CD14-positive monocyte (primary cell): ENCODE results near the gene LPCAT1. TPM values are rescaled to one million over a fixed set of nuclear protein-coding genes. Genes with fewer than 3 reads are reported as not detected.

Source experiments
- DNase-seq, 3 donors: peaks; one replicate each; pipeline ENCODE4 v3.0.0-alpha.2; 2011 to 2022
- H2AFZ ChIP-seq: 2 replicates; pipeline ENCODE4 v1.6.0; 2012; ENCODE audit warnings: mild to moderate bottlenecking, low read depth, low read length, inconsistent platforms; ENCODE audit not compliant: insufficient read depth, poor library complexity, severe bottlenecking
- H3K27ac ChIP-seq, 2 donors: 1 replicate in 1 of 2; 2 replicates in 1 of 2; pipeline ENCODE4 v1.5.1; 2012 to 2013; ENCODE audit warnings: low read length in 2 of 2, control low read depth in 1 of 2, inconsistent platforms in 1 of 2, low read depth in 1 of 2, mild to moderate bottlenecking in 1 of 2
- H3K27me3 ChIP-seq, 2 donors: one replicate each; pipeline versions ENCODE4 v1.6.0 to v1.6.1; 2011 to 2013; ENCODE audit warnings: low read length in 2 of 2; ENCODE audit not compliant: control insufficient read depth in 2 of 2, insufficient read depth in 2 of 2
- H3K36me3 ChIP-seq, 2 donors: replicated peaks in 1 of 2; 1 replicate in 1 of 2; 2 replicates in 1 of 2; pipeline versions ENCODE4 v1.5.1 to v1.6.1; 2012 to 2013; ENCODE audit warnings: low read length in 2 of 2, control low read depth in 1 of 2, inconsistent platforms in 1 of 2, mild to moderate bottlenecking in 1 of 2; ENCODE audit not compliant: insufficient read depth in 2 of 2, control insufficient read depth in 1 of 2
- H3K4me1 ChIP-seq, 2 donors: 1 replicate in 1 of 2; 2 replicates in 1 of 2; pipeline versions ENCODE4 v1.5.1 to v1.6.1; 2012 to 2013; ENCODE audit warnings: low read length in 2 of 2, control low read depth in 1 of 2, inconsistent platforms in 1 of 2, mild to moderate bottlenecking in 1 of 2, moderate library complexity in 1 of 2; ENCODE audit not compliant: insufficient read depth in 2 of 2, control insufficient read depth in 1 of 2
- H3K4me2 ChIP-seq: replicated peaks from 2 replicates; pipeline ENCODE3; 2012; ENCODE audit warnings: low read length, moderate library complexity, mild to moderate bottlenecking; ENCODE audit not compliant: poor library complexity, severe bottlenecking; ENCODE audit errors: extremely low read depth
- H3K4me3 ChIP-seq, 3 experiments: fragments of 200-600 bp in 1 of 3; sonication (generic) in 1 of 3; replicated peaks in 1 of 3; 1 replicate in 2 of 3; 2 replicates in 1 of 3; pipeline ENCODE4 v1.5.1; 2011 to 2013; ENCODE audit warnings: low read length in 3 of 3, mild to moderate bottlenecking in 3 of 3, control low read depth in 2 of 3, low read depth in 2 of 3, inconsistent platforms in 1 of 3, moderate library complexity in 1 of 3
- H3K79me2 ChIP-seq: 2 replicates; pipeline ENCODE4 v1.6.0; 2012; ENCODE audit warnings: mild to moderate bottlenecking, control low read depth, inconsistent platforms, low read length, moderate library complexity; ENCODE audit not compliant: insufficient read depth
- H3K9ac ChIP-seq: 2 replicates; pipeline ENCODE4 v1.6.0; 2017; ENCODE audit warnings: low read length, mild to moderate bottlenecking; ENCODE audit not compliant: insufficient read depth, poor library complexity, severe bottlenecking
- H3K9me3 ChIP-seq, 2 donors: replicated peaks in 1 of 2; 1 replicate in 1 of 2; 2 replicates in 1 of 2; pipeline versions ENCODE4 v1.5.1 to v1.6.1; 2012 to 2013; ENCODE audit warnings: low read length in 2 of 2, control low read depth in 1 of 2; ENCODE audit not compliant: control insufficient read depth in 1 of 2, insufficient read depth in 1 of 2
- H4K20me1 ChIP-seq: 2 replicates; pipeline ENCODE4 v1.6.0; 2012; ENCODE audit warnings: mild to moderate bottlenecking, low read length, control low read depth, moderate library complexity; ENCODE audit not compliant: insufficient read depth
- H3K27ac Mint-ChIP-seq, 7 donors: one replicate each; pipeline ENCODE4 v1.8.0; 2020; ENCODE audit warnings: mild to moderate bottlenecking in 7 of 7, mixed read lengths in 7 of 7, moderate library complexity in 6 of 7, inconsistent platforms in 2 of 7
- H3K27me3 Mint-ChIP-seq, 3 donors: one replicate each; pipeline ENCODE4 v1.8.0; 2021 to 2022; ENCODE audit warnings: low read depth in 3 of 3, mild to moderate bottlenecking in 3 of 3, mixed read lengths in 3 of 3, moderate library complexity in 3 of 3, inconsistent platforms in 1 of 3
- H3K36me3 Mint-ChIP-seq, 2 donors: one replicate each; pipeline ENCODE4 v1.8.0; 2020; ENCODE audit warnings: mixed read lengths in 2 of 2, inconsistent platforms in 1 of 2, mild to moderate bottlenecking in 1 of 2
- H3K4me1 Mint-ChIP-seq: one replicate; pipeline ENCODE4 v1.8.0; 2020; ENCODE audit warnings: mild to moderate bottlenecking, mixed read lengths
- H3K4me3 Mint-ChIP-seq, 2 donors: one replicate each; pipeline ENCODE4 v1.8.0; 2020; ENCODE audit warnings: mild to moderate bottlenecking in 2 of 2, mixed read lengths in 2 of 2, moderate library complexity in 1 of 2
- H3K9me3 Mint-ChIP-seq, 7 donors: one replicate each; pipeline ENCODE4 v1.8.0; 2020 to 2022; ENCODE audit warnings: mixed read lengths in 7 of 7, mild to moderate bottlenecking in 6 of 7, moderate library complexity in 6 of 7, inconsistent platforms in 2 of 7
- WGBS: methylation state at CpG from one replicate; pipeline ENCODE4 v1.1.5; 2013; ENCODE audit warnings: missing lambda C conversion rate; ENCODE audit not compliant: insufficient coverage; 5-methylcytosine and 5-hydroxymethylcytosine counted together
- intact Hi-C, 2 donors: fragments of 100-400 bp; cut with micrococcal nuclease; formaldehyde crosslinking; loops; one replicate each; pipeline versions ENCODE4 v1.15.0 to v1.15.1; 2023
- polyA plus RNA-seq, 3 donors: library from polyadenylated mRNA; depleted of rRNA in 1 of 3; unstranded in 2 of 3; stranded (reverse) in 1 of 3; fragments of 300-500 nt in 2 of 3; fragments of >200 nt in 1 of 3; fragmentation: Illumina TruSeq in 2 of 3; gene quantifications; 1 replicate in 2 of 3; 2 replicates in 1 of 3; pipeline ENCODE4 v1.2.3, GENCODE V29; 2012 to 2021
- TF ChIP-seq, protein P1 (sequence below): fragments of 200-600 bp; IDR thresholded peaks from one replicate; pipeline ENCODE4 v1.8.0; 2022; ENCODE audit warnings: antibody characterized with exemption, mild to moderate bottlenecking

The LPCAT1 gene
- polyA plus RNA-seq, 3 donors: 34.1 to 53.9 (median 34.8) TPM

DNA sequence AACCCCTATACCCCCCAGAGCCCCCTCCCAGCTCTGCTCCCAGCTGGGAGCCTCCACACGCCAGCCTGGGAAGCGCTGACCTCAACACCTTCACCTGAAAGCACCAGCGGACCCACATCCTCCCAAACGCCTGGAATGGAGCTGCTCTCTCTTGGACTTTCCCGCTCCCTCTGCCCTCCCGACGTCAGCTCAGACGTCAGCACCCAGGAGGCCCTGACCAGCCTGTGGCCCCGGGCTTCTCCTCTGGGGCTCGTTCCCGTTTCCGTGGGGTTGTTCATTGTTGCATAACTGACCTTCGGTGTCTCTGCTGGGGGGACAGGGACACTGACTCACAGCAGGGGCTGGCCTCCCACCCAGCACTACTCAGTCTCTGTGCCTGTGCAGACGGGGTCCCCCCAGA lies 43.5 kb downstream of the LPCAT1 start:
- intact Hi-C loops: loop anchor here in 1 of 2 donors (2.0 kb wide), 1 partner anchor 15 kb away; no protein-coding TSS in a partner anchor
- peak overlapping the region; percentile 71 to 83 for H3K4me3 Mint-ChIP-seq
- H3K79me2 ChIP-seq: peaks cover 4% of the 10 kb centered on the region

DNA sequence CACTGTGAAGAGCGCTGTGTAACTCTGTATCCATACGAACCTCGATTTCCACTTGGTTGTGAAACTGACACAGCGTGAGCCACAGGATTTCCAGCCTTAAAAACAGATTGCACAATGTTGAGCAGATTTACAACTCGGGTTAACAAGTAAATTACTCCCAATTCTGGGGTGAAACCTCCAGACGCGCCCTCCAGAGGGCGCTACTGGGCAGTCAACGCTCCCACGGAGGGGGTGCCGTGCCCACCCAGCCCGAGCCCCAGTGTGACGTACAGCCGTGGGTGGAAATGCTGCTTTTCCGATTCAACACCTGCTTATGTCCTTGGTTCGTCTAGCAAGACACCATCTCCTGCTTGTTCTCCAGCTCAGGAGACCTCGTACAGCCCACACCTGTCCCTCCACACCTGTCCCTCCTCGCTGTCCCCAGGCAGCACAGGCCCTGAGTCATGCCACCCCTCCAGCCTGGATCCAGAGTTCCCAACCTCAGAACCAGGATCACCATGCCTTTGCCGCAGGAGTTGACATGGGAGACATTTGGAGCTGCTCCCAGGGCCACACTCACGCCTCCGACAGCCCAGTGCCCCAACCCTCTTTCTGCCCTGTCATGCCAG lies 44.1 kb downstream of the LPCAT1 start:
- Histone ChIP-seq H3K9ac (peak overlapping the region; percentile 92), H3K27ac (peak overlapping the region; percentile 98 to 99), H3K36me3 (peaks cover 22 to 35% of the 10 kb centered on the region in 2 donors), H3K4me1 (peaks cover 70 to 72% of the 10 kb centered on the region in 2 donors), H3K27me3 (no peaks in the 10 kb centered on the region), H3K79me2 (peaks cover 4% of the 10 kb centered on the region), H3K9me3 (no peaks in the 10 kb centered on the region), H3K4me2 (peak overlapping the region; percentile 53), H2AFZ (no peak overlapping the region), H4K20me1 (no peaks in the 10 kb centered on the region), H3K4me3 (peak overlapping the region in 2 of 3 experiments; percentile 17 to 44)
- Mint-ChIP-seq H3K9me3 (peaks cover 0 to 2% (median 0%) of the 10 kb centered on the region in 7 donors), H3K27ac (peak overlapping the region; percentile 100), H3K4me3 (peak overlapping the region; percentile 71 to 83), H3K4me1 (peaks cover 79% of the 10 kb centered on the region), H3K27me3 (peaks cover 0 to 5% (median 0%) of the 10 kb centered on the region in 3 donors), H3K36me3 (peaks cover 48 to 68% of the 10 kb centered on the region in 2 donors)
- TF ChIP-seq, protein P1, sequence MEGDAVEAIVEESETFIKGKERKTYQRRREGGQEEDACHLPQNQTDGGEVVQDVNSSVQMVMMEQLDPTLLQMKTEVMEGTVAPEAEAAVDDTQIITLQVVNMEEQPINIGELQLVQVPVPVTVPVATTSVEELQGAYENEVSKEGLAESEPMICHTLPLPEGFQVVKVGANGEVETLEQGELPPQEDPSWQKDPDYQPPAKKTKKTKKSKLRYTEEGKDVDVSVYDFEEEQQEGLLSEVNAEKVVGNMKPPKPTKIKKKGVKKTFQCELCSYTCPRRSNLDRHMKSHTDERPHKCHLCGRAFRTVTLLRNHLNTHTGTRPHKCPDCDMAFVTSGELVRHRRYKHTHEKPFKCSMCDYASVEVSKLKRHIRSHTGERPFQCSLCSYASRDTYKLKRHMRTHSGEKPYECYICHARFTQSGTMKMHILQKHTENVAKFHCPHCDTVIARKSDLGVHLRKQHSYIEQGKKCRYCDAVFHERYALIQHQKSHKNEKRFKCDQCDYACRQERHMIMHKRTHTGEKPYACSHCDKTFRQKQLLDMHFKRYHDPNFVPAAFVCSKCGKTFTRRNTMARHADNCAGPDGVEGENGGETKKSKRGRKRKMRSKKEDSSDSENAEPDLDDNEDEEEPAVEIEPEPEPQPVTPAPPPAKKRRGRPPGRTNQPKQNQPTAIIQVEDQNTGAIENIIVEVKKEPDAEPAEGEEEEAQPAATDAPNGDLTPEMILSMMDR: peak; percentile 97
- 11% methylated on average over 19 of the region's 21 CpGs for WGBS
- intact Hi-C loops: loop anchor here (1.0 to 10.0 kb wide), 7 partner anchors 10 to 375 kb away; partner anchors contain the start of gene CLPTM1L (in 1 of the 2)
- peak; percentile 96 to 98 (median 97) for DNase-seq

More for the DNA sequence above, 43.5 kb downstream of the LPCAT1 start:
- Histone ChIP-seq H4K20me1 (no peaks in the 10 kb centered on the region), H3K4me1 (peaks cover 68 to 72% of the 10 kb centered on the region in 2 donors), H3K36me3 (peaks cover 22 to 35% of the 10 kb centered on the region in 2 donors), H3K27me3 (no peaks in the 10 kb centered on the region), H3K27ac (peak overlapping the region; percentile 98 to 99), H2AFZ (no peak overlapping the region), H3K4me2 (peak overlapping the region; percentile 53), H3K9me3 (no peaks in the 10 kb centered on the region), H3K4me3 (peak overlapping the region in 2 of 3 experiments; percentile 17 to 44), H3K9ac (peak overlapping the region; percentile 92)
- H3K9me3 Mint-ChIP-seq: peaks cover 0 to 2% (median 0%) of the 10 kb centered on the region in 7 donors
- TF ChIP-seq, protein P1: no peak
- peaks cover 46 to 68% of the 10 kb centered on the region in 2 donors for H3K36me3 Mint-ChIP-seq
- H3K27ac Mint-ChIP-seq: peak overlapping the region; percentile 100
- peaks cover 0 to 5% (median 0%) of the 10 kb centered on the region in 3 donors for H3K27me3 Mint-ChIP-seq
- 13% methylated on average over 13 of the region's 14 CpGs for WGBS
- H3K4me1 Mint-ChIP-seq: peaks cover 74% of the 10 kb centered on the region
- DNase-seq: peak; percentile 96 to 99 (median 97)
